BJ (cell line): ENCODE measurements around the gene OIP5. TPM values are rescaled to one million over a fixed set of nuclear protein-coding genes. Genes with fewer than 3 reads are reported as not detected.

Experiments used
- CTCF ChIA-PET: fragments of 350-600 bp; formaldehyde crosslinking; extraction: SDS; loops from one replicate; lab custom pipeline; 2021; ENCODE audit warnings: antibody characterized with exemption, inconsistent platforms; lab: Yijun Ruan, JAX
- POLR2A ChIA-PET: fragments of 300-600 bp; sonication (Branson Sonifier 250); formaldehyde crosslinking; extraction: SDS; loops from one replicate; lab custom pipeline; 2021; ENCODE audit warnings: antibody characterized with exemption; lab: Charles Lee
- DNase-seq: peaks from one replicate; pipeline ENCODE4 v3.0.0-alpha.2; 2011; ENCODE audit warnings: low read depth
- H3K27me3 ChIP-seq: 2 replicates; pipeline ENCODE4 v1.6.0; 2011; ENCODE audit warnings: low read length; ENCODE audit not compliant: control insufficient read depth, insufficient read depth
- H3K36me3 ChIP-seq: 2 replicates; pipeline ENCODE4 v1.5.1; 2011; ENCODE audit warnings: low read length; ENCODE audit not compliant: control insufficient read depth, insufficient read depth
- H3K4me3 ChIP-seq: 2 replicates; pipeline ENCODE4 v1.5.1; 2011; ENCODE audit warnings: low read depth, mild to moderate bottlenecking, control low read depth, low read length
- CTCF ChIP-seq: IDR thresholded peaks from 2 replicates; pipeline ENCODE4 v1.5.1; 2011; ENCODE audit warnings: low read depth, mild to moderate bottlenecking, control low read depth, inconsistent platforms, low read length, moderate library complexity; ENCODE audit not compliant: insufficient read depth
- polyA plus RNA-seq: library from polyadenylated mRNA; depleted of rRNA; stranded (reverse); fragments of >200 nt; gene quantifications from 2 replicates; pipeline ENCODE4 v1.2.3, GENCODE V29; 2011

OIP5 gene
- polyA plus RNA-seq, 1 experiment: 4.0 TPM

GRCh38 chr15:41289953-41290352 lies 42.4 kb downstream of the OIP5 start:
- Histone ChIP-seq H3K27me3 (no peaks in the 10 kb centered on the region), H3K36me3 (peaks cover 11% of the 10 kb centered on the region), H3K4me3 (no peak overlapping the region)
- no peak for DNase-seq
- POLR2A ChIA-PET: no interaction called here
- TF ChIP-seq CTCF: no peak
- CTCF ChIA-PET: interaction anchor here (1.5 kb wide), 1 partner anchor 10 kb away, joined by 4 read pairs; no protein-coding TSS in a partner anchor

GRCh38 chr15:41288464-41288863 lies 43.9 kb downstream of the OIP5 start:
- ChIA-PET CTCF (no interaction called here), POLR2A (no interaction called here)
- peaks cover 11% of the 10 kb centered on the region for H3K36me3 ChIP-seq
- no peak overlapping the region for H3K4me3 ChIP-seq
- TF ChIP-seq CTCF: no peak
- H3K27me3 ChIP-seq: no peaks in the 10 kb centered on the region
- DNase-seq: no peak

- TF ChIP-seq CTCF: no peak
- ChIA-PET POLR2A (no interaction called here), CTCF (interaction anchor here (3.5 kb wide), 1 partner anchor 45 kb away, joined by 16 read pairs; the partner anchor contains the start of genes NUSAP1 and OIP5)
- Histone ChIP-seq H3K4me3 (no peak overlapping the region), H3K36me3 (peaks cover 11% of the 10 kb centered on the region), H3K27me3 (no peaks in the 10 kb centered on the region)
- no peak for DNase-seq
Measured at GRCh38 chr15:41286665-41287333, 45.6 kb downstream of the OIP5 start.

- no peaks in the 10 kb centered on the region for H3K27me3 ChIP-seq
- H3K36me3 ChIP-seq: peaks cover 8% of the 10 kb centered on the region
- DNase-seq: no peak
- no peak for TF ChIP-seq CTCF
- ChIA-PET POLR2A (no interaction called here), CTCF (interaction anchor here (0.7 to 3.5 kb wide), 3 partner anchors 43 to 501 kb away, joined by 3 to 16 read pairs (median 3); partner anchors contain the start of genes NUSAP1 and OIP5)
- H3K4me3 ChIP-seq: peak overlapping the region; percentile 90
Measured at GRCh38 chr15:41285285-41285684, 47.1 kb downstream of the OIP5 start.

GRCh38 chr15:41284427-41285177 lies 47.8 kb downstream of the OIP5 start:
- ChIA-PET POLR2A (no interaction called here), CTCF (interaction anchor here (0.7 to 3.5 kb wide), 3 partner anchors 43 to 502 kb away, joined by 3 to 16 read pairs (median 3); partner anchors contain the start of genes NUSAP1 and OIP5)
- no peak for DNase-seq
- Histone ChIP-seq H3K4me3 (peak overlapping the region; percentile 90), H3K36me3 (peaks cover 8% of the 10 kb centered on the region), H3K27me3 (no peaks in the 10 kb centered on the region)
- TF ChIP-seq CTCF: no peak
